Gastrocnemius medialis (tissue), 4 donors: Measurements from ENCODE around the gene SLC47A2.

Experiments used
- POLR2A ChIP-seq, 2 donors: fragments of 450-650 bp; IDR thresholded peaks; one replicate each; pipeline ENCODE4 v1.6.1; 2017; ENCODE audit warnings: antibody characterized with exemption in 2 of 2, mild to moderate bottlenecking in 2 of 2, moderate library complexity in 2 of 2
- TF ChIP-seq, protein P1 (sequence below), 5 experiments: fragments of 450-650 bp in 3 of 5; fragments of 200-600 bp in 2 of 5; sonication (generic) in 2 of 5; IDR thresholded peaks in 4 of 5; conservative IDR thresholded peaks in 1 of 5; 1 replicate in 4 of 5; 2 replicates in 1 of 5; pipeline ENCODE4 v1.5.1; 2016 to 2019; ENCODE audit warnings: antibody characterized with exemption in 5 of 5, mild to moderate bottlenecking in 3 of 5, moderate library complexity in 3 of 5

GRCh38 chr17:19641687-19642372 lies 74.6 kb downstream of the SLC47A2 start:
- TF ChIP-seq POLR2A (IDR thresholded peaks at IDR 0.05): no peak
- TF ChIP-seq, protein P1, sequence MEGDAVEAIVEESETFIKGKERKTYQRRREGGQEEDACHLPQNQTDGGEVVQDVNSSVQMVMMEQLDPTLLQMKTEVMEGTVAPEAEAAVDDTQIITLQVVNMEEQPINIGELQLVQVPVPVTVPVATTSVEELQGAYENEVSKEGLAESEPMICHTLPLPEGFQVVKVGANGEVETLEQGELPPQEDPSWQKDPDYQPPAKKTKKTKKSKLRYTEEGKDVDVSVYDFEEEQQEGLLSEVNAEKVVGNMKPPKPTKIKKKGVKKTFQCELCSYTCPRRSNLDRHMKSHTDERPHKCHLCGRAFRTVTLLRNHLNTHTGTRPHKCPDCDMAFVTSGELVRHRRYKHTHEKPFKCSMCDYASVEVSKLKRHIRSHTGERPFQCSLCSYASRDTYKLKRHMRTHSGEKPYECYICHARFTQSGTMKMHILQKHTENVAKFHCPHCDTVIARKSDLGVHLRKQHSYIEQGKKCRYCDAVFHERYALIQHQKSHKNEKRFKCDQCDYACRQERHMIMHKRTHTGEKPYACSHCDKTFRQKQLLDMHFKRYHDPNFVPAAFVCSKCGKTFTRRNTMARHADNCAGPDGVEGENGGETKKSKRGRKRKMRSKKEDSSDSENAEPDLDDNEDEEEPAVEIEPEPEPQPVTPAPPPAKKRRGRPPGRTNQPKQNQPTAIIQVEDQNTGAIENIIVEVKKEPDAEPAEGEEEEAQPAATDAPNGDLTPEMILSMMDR (IDR thresholded peaks at IDR 0.05 in 4 of 5, conservative IDR thresholded peaks at IDR 0.05 in 1 of 5): no peak
